Measurements from ENCODE around the gene JKAMP.
"Not testable (repeated sequence)": the region's sequence is repeated elsewhere in the genome, so short reads cannot be mapped to it uniquely, and the experiment has no call there.

JKAMP gene, protein sequence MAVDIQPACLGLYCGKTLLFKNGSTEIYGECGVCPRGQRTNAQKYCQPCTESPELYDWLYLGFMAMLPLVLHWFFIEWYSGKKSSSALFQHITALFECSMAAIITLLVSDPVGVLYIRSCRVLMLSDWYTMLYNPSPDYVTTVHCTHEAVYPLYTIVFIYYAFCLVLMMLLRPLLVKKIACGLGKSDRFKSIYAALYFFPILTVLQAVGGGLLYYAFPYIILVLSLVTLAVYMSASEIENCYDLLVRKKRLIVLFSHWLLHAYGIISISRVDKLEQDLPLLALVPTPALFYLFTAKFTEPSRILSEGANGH

GRCh38 chr14:59483819-59484638 is at the start of gene JKAMP, which contains the start of gene L3HYPDH:
Gene JKAMP (plus strand): TSS chr14:59484517. CDS start chr14:59484590, 73 bp downstream.
Gene L3HYPDH (minus strand): TSS chr14:59484408. CDS start chr14:59484316, 92 bp downstream.
- peak; percentile 97 for DNase-seq

GRCh38 chr14:59435101-59435500 is 49.2 kb upstream of the JKAMP start:
- no peak for DNase-seq

- no peak for DNase-seq
Measured at GRCh38 chr14:59435987-59436386, 48.3 kb upstream of the JKAMP start.

GRCh38 chr14:59438195-59438647 is 46.1 kb upstream of the JKAMP start:
- DNase-seq = no peak

GRCh38 chr14:59439256-59439965 is 44.9 kb upstream of the JKAMP start:
- DNase-seq = no peak

DNA sequence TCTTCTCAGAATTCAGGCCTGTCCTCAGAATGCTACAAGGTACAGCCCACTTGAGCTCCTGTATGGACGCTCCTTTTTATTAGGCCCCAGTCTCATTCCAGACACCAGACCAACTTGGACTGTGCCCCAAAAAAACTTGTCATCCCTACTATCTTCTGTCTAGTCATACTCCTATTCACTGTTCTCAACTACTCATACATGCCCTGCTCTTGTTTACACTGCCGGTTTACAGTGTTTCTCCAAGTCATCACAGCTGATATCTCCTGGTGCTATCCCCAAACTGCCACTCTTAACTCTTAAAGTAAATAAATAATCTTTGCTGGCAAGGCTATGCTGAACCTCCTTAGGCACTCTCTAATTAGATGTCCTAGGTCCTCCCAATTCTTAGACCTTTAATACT is 35.6 kb upstream of the JKAMP start:
- DNase-seq = not testable (repeated sequence)

DNA sequence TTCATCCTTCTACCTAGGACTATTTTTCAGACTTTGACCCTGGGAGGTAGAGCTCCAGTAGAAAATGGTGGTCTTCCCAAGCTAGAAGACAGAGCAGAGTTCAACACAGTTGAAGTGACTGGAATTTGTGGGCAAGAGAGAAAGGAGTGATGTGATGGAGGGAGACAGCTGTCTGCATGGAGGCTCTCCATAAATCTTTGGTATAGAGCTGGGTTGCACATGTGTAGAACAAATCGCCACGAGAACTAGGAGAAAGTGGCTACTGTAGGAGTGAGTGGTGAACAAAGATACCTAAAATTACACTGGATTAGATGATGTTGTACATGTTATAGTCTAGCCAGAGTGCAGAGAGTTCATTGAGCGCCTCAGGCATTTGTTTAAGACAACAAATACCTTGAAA is 33.6 kb upstream of the JKAMP start:
- DNase-seq = no peak

GRCh38 chr14:59451849-59452248 is 32.5 kb upstream of the JKAMP start:
- DNase-seq = no peak

- DNase-seq = no peak
Measured at GRCh38 chr14:59454139-59454538, 30.2 kb upstream of the JKAMP start.

DNA sequence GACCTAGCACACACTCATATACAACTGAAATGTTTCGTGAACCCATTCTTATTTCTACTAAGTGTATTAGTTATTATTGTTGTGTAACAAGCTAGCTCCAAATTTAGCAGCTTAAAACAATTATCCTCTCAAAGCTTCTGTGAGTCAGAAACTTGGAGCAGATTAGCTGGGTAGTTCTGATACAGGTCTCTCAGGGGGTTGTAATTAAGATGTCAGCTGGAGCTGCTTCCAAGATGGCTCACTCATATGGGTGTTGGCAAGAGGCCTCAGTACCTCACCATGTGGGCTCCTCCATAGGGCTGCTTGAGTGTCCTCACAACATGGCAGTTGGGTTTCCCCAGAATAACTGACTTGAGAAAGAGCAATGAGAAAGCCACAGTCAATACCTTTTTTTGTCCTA is 28.9 kb upstream of the JKAMP start:
- DNase-seq = no peak

- no peak for DNase-seq
Measured at GRCh38 chr14:59458486-59458885, 25.8 kb upstream of the JKAMP start.

GRCh38 chr14:59460378-59460777 is 23.9 kb upstream of the JKAMP start:
- no peak for DNase-seq

DNA sequence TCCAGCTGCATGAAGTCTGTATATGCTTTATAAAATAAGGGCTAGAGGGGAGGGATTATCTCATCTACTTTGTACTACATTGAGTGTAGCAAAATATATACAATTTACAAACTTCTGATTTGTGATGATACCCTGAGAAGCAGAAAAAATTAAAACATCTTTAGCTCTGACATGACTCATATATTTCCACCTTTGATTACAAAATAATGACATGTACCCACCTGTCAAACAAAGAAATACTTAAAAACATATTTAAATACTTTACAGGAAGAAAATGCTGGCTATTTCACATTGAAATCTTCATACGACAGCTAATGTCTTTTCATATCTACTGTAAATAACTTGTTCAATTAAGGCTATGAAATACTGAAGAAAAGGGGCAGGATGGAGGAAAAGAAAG is 22.4 kb upstream of the JKAMP start:
- DNase-seq = no peak

DNA sequence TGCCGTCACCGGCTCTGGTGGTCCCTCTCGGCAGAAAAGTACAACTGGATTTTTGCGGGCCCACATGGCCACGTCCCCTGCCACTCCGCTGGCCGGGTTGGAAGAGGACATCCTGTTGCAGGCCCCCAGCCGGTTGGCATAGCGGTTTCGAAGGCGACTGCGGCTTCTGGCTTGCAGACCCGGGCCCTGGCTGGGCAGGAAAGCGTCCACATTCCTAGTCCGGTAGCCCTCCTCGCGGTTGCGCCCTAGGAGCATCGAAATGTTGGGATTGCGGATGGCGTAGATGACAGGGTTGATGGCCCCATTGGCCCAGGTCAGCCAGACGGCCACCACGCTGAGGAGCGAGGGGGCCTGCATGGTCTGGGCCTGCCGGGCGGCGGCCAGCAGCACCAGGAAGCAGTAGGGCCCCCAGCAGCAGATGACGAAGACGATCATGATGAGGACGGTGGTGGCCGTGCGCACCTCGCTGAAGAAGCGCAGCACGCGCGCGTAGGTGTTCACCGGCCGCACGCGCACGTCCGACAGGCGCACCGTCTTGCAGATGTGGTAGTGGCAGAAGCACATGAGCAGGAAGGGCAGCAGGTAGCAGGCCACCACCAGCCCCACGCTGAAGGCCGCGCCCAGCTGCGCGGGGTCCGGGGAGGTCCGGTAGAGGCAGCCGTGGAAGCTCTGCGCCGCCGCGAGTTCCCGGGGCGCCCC is 20.4 kb upstream of the JKAMP start:
- no peak for DNase-seq

DNA sequence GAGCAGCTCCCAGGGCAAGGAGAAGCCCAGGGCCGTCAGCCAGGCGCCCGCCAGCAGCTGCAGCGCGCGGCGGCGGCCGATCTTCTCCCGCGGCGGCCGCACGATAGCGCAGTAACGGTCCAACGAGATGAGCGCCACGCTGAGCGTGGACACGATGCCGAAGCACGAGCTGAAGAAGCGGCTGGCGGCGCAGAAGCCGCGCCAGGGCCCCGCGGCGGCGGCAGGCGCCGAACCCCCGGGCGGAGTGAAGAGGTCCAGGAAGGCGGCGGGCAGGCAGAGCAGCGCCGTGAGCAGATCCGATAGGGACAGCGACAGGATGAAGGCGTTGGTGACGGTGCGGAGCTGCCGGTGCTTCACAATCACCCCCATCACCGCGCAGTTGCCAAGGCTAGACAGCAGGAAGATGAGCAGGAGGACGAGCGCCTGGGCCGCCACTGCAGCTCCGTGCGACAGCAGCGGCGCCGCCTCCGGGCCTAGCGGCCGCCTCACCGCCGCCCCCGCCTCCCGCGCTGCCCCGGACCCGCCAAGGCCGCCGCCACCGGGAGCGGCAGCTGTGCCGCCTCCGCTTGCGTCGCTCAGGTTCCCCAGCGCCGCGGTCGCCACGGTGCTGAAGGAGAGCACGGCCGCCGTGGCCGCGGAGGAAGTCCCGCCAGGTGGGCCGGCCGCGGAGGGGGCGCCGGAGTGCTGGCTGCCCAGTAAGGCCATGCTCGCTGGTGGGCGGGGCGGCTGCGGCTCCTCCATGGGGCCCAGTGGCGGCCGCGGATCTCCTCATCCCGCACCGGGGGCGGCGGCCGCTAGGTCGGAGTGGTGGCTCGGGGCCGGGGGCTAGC is 19.6 kb upstream of the JKAMP start:
- DNase-seq = no peak

DNA sequence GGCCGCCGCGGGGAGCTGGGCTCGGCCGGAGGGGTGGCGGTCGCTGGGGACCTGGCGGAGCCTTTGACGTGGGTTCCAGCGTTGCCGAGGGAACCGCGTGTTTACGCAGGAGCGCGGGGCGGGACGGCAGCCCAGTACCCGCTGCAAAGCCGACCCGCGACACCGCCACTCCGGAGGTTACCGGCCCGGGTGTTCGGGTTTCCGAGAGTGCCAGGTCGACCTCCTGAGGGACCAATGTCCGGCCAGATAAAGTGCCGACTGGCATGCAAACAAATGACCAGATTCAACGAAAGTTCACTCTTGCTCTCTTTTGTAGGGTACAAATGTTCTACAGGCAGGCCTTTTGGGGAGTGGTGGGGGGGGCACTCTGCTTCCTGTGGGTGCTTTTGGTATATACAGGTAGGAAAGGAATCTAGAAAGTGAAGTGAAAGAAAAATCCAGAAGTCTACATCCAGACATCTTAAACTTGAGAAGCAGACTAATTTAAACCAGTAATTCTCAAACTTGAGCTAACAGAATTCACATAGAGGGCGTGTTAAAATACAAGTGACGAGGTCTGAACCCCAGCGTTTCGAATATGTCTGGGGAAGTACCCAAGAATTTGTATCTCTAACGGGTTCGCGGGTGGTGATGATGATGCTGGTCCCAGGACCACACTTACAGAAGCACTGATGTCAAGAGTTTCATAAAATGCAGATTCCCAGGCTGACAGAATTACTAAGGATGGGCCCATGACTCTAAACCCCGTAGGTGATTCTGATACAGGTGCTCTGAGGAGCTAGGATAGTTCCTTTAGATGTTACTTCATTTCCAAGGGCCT is 18.8 kb upstream of the JKAMP start, which contains the start of gene GPR135:
Gene GPR135, minus strand, starts transcription at position 65 of the 820 bp plus-strand sequence. CDS start 154 bp downstream, outside the sequence.
- DNase-seq = no peak

DNA sequence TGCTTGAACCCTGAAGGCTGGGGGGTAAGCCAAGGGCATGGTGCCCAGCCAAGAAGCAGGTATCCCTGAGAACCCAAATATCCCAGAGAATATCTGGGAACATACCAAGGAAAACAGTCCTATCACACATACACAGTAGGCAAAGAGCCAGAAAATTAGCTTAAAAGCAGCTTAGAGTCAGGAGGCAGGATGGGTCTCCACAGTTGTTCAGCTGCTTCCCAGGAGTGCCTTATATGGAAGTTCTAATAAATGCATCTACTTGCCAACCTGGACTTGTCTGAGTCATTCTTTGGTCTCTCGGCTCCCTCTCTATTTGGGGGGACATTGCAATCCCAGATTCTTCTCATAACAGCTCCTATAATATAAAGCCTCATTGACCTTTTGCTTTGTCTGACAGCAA is 10.1 kb upstream of the JKAMP start:
- DNase-seq = no peak

- DNase-seq = no peak
Measured at GRCh38 chr14:59475709-59476108, 8.6 kb upstream of the JKAMP start.

DNA sequence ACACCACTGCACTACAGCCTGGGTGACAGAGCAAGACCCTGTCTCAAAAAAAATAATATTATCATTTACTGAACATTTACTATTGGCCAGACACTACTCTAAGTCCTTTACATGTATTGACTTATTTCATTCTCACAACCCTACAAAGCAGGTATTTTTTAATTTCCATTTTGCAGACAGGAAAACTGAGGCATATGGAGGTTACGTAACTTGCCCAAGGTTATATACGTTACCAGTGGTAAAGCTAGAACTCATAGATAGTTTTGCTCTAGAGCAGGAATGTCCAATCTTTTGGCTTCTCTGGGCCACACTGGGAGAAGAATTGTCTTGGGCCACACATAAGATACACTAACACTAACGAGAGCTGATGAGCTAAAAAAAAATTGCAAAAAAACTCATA is 5.8 kb upstream of the JKAMP start:
- no peak for DNase-seq

- no peak for DNase-seq
Measured at GRCh38 chr14:59480166-59480565, 4.2 kb upstream of the JKAMP start.

- no peak for DNase-seq
Measured at GRCh38 chr14:59481407-59481806, 2.9 kb upstream of the JKAMP start.

Measured in NCI-H1694 (cell line).